ENCODE results near the gene WHRN. TPM values are rescaled to one million over a fixed set of nuclear protein-coding genes. Genes with fewer than 3 reads are reported as not detected.

Gene WHRN
- total RNA-seq, 4 donors from 2014 or later, result 0.82 to 4.1 (median 2.3) TPM

DNA sequence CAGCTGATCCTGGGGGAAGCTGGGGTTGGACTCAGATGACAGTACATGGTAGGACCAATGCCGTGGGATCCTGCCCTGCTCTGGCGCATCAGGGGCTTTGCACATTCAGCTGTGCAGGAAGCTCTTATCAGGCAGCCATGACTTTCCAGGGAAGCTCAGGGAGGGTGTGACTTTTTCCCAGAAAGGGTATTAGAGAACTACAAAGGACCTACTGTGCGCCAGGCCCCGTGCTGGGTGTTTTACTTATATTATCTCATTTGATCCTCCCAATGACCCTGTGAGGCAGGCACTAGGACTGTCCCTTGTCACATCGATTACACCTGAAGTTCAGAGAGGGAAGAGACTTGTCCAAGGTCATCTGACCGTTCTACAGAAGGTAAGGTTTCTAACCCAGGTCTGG, 93.8 kb downstream of the WHRN start:
- TF ChIP-seq CTCF (IDR thresholded peaks at IDR 0.05; ENCODE audit: low read depth), result no peak

DNA sequence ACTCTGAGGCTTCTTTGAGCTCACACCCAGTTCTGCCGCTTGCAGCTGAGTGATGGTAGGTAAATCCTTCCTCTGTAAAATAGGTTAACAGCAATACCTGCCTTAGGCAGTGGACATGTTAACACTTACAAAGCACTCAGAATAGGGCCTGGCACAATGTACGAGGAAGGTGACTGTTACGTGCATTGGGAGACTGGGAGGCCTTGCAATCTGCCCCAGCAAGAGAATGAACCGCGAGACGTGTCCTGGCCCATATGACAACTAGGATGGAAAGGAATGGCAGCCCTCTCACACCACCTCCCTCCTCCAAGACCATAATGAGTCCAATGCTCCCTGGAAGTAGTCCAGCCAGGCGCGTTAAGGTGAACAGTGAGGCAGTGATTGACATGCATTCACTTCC, 94.4 kb downstream of the WHRN start:
- TF ChIP-seq CTCF (IDR thresholded peaks at IDR 0.05; ENCODE audit: low read depth), result no peak

- TF ChIP-seq CTCF (IDR thresholded peaks at IDR 0.05; ENCODE audit: low read depth), result no peak
Observed at GRCh38 chr9:114409842-114410241, 95.4 kb downstream of the WHRN start.

DNA sequence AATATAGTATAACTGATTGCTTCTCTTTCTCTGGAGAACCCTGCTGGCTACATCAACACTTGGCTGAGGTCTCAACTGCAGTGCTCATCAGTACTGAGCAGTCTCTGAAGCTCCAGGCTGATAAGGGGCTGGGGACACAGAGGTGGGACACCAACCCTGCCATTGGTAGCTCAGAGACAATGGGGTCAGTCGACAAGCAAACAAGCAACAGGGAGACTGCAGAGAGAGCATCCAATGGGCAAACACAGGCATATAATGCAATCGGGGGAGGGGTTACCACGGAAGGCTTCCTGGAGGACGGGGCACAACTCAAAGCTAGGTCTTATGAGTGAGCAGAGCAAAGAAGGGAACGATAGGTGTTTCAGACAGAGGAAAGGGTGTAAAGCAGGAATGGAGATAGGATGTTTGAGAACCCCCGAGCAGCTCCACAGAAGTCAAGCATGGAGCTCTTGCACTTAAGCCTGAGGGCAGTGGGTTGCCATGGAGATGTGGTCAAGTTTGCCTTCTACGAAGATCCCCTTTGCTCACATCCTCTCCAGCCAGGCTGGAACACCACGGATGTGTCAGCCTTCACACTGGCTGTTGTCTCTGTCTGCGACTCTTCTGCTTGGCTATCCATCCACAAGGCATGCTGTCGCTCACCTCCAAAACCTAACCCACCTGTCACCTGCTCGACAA, 96.0 kb downstream of the WHRN start:
- no peak for TF ChIP-seq CTCF (IDR thresholded peaks at IDR 0.05; ENCODE audit: low read depth)

DNA sequence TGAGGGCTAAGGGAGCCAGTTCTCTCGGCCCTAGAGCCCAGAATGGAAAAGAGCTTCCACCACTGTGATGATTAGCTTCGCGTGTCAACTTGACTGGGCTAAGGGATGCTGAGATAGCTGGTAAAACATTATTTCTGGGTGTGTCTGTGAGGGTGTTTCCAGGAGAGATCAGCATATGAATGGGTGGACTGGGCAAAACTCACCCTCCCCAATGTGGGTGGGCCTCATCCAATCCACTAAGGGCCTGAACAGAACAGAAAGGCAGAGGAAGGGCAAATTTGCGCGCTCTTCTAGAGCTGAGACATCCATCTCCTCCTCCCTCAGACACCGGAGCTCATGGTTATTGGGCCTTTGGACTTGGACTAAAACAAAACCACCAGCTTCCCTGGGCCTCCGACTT, 96.6 kb downstream of the WHRN start:
- no peak for TF ChIP-seq CTCF (IDR thresholded peaks at IDR 0.05; ENCODE audit: low read depth)

DNA sequence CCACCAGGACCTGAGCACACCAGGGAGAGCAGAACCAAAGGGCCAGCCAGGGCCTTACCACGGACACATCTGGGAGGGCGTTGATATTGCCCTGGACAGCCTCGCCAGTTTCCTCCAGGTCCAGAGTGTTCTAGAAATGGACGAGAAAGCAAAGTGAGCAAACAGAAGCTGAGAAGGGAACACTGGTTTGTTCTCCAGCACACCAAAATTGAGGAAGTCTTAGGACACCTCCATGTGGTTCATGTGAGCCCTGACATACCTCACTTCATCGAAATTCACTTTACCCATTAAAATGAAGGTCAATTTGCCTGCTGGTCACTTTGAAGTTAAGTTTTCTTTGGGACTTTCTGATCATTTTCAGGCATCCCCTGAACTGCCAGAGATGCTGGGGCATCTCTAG, 97.4 kb downstream of the WHRN start:
- no peak for TF ChIP-seq CTCF (IDR thresholded peaks at IDR 0.05; ENCODE audit: low read depth)

DNA sequence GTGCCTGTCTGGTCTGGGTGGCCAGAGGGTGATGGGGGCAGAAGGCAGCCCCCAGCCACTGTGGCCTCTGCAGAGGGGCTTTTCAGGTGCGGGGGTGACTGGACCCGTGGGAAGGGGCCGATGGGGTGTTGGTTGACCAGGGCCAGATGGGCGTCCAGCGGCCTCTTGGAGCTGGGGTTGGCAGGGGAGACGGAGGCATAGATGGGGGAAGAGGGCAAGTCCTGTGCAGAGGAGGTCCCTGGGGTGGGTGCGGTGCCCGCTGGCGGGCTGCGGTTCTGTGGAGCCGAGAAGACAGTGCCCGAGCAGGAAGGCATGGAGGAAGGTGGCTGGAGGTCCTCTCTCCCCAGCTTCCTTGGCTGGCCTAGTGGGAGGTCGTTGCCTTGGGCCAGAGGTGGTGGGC, 98.8 kb downstream of the WHRN start:
- no peak for TF ChIP-seq CTCF (IDR thresholded peaks at IDR 0.05; ENCODE audit: low read depth)
